GM18909 (cell line): ENCODE results near the gene ADH4.
A peak's percentile ranks its signal among the peaks of the same experiment; 100 is the strongest.
"Not testable (repeated sequence)": the region's sequence is repeated elsewhere in the genome, so short reads cannot be mapped to it uniquely, and the experiment has no call there.

Experiments
- ATAC-seq: cut with Tn5 transposase; IDR thresholded peaks from one replicate; pipeline ENCODE4 v1.9.1; 2021; ENCODE audit warnings: mild to moderate bottlenecking; ENCODE audit not compliant: unreplicated experiment, poor library complexity

ADH4 gene

DNA sequence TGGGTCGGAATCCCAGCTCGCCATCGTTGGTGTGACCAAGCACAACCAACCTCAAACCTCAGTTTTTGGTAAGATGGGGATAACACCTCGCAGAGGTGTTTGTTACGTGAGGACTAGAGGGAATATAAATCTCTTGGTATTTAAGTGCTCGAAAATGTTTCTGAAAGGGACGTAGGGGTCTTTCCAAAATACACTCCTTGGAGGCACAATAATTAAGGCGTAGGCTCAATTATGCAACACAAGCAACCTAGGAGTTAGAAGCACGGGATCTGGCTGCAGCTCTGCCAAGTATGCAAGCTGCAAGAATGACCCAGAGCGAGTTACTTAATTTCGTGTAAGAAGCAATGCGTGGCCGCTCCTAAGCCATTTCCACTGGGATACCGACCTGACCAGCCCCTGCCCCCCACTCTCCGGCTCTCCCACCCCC, 56.1 kb downstream of the ADH4 start:
- ATAC-seq, result peak; percentile 30

DNA sequence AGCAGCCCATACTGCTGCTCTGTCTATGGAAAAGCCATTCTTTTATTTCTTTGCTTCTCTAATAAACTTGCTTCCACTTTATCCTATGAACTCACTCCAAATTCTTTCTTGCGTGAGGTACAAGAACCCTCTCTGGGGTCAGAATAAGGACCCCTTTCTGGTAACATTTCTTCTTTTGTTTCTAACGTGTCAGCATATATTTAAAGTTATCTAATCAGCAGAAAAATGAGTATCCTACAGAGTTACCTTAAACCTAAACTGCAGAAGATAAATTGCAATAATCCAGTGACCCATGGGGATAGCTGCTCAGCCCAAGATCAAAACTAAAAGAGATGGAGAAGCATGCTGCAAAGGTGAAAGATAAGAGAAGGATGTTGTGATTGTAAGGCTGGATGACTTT, 59.5 kb downstream of the ADH4 start:
- no peak for ATAC-seq

DNA sequence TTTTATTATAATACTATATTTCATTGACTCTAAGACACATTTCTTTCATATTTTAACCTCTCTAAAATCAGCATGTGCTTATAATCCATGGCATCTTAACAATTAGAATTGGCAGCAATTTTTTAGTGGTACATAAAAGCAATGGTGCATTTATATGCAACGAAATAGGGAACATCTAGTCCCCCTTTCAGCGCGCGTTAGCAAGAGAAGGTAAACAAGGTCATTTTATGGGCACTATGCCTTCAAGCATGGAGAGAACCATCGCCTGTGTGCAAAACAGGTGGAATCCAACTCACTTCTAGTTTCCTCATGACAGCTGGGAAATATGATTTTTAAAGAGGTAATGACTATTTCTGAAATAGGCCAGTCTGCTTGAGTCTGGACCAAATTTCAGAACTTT, 61.9 kb downstream of the ADH4 start:
- no peak for ATAC-seq

DNA sequence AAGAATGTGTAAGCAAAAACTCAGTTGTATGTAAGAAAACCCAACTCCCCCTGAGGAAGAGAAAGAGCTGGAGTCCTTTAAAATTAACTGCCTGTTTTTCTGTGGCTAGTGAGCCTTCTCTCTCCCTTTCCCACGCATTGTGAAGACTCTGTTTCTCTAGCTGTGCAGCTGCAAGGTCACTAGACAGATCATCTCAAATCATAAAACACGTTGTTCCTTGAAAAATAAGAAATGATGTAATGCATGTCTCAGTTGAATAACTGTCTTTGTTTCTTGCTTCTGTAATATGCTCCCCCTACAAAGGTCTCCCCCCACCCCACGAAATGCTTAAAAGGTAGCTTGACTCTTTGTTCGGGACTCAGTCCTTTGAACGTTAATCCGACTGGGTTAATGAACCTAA, 63.2 kb downstream of the ADH4 start:
- ATAC-seq, result not testable (repeated sequence)

DNA sequence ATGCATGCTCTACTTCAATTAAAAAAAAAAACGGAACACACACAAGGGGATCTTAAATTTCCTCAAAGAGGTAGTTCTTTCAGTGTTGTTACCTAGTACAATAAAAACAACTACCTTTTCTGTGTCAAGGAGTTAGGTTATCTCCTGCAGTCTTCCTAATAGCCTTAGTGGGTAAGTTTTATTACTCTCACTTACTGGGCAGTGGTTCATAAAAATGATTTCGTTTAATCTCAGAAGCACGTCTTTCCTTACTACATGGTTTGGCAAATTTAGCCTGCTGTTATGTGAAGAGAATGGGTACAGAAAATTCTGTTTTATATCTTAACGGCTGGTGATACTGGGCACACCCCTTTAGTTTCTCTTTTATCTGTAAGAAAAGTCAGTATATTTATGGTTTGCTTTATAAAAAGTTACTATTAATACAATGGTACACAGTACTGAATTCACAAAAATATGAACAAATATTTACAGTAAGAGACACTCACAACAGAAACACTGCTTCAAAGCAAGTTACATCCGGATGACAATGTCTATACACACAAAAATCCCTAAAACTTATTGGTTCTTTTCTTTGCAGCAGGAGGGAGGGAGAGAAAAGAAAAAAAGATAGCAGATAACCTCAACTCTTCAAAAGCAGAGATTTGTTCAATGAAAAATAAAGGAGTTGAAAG, 64.3 kb downstream of the ADH4 start:
- no peak for ATAC-seq

DNA sequence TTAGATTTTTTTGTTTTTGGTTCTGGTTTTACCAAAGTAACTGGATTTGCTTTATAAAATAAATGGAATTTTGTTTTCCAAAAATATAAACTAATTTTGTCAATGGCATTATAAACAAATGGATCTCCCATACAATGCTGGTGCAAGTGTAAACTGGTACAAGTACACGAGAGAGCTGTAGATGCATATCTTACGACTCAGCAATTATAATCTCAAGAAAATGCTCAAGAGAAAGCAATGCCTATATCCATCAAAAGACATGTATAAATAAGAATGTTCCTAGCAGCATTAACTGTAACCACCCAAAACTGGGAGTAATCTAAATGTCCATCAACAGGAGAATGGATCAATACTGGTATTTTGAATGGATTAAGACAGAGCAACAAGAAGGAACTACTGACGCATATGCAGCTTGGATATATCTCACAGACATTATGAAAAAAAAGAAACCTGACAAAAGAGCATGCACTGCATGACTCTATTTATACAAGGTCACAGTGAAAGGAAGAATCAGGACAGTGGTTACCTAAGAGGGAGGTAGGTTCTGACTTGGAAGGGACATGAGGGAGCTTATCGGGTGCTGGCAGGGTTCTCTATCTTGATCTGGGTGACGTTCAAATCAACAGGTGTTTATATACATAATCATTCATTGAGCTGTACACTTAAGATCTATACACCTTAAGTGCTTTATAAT, 65.0 kb downstream of the ADH4 start:
- no peak for ATAC-seq

DNA sequence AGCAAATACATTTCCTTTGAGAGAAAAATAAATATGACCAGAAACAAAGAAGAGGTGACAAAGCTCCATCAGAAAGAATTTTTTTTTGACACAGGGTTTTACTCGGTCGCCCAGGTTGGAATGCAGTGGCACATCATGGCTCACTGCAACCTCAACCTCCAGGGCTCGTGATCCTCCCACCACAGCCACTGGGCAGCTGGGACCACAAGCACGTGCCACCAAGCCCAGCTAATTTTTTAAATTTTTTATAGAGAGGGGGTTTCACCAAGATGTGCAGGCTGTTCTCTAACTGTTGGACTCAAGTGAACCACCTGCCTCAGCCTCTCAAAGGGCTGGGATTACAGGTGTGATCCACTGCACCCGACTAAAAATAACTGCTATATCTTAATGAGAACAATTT, 65.8 kb downstream of the ADH4 start:
- no peak for ATAC-seq

DNA sequence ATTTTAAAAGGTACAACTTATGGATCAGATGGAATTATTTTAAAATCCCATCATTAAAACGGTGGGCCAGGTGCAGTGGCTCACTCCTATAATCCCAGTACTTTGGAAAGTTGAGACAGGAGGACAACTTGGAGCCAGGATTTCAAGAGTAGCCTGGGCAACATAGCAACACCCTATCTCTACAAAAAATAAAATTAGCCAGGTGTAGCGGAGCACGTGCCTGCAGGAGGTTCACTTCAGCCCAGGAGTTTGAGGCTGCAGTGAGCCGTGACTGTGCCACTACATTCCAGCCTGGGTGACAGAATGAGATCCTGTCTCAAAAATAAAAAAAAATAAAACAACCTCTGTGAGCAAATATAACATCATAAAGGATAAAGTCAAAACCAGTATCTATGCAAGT, 66.9 kb downstream of the ADH4 start:
- no peak for ATAC-seq

DNA sequence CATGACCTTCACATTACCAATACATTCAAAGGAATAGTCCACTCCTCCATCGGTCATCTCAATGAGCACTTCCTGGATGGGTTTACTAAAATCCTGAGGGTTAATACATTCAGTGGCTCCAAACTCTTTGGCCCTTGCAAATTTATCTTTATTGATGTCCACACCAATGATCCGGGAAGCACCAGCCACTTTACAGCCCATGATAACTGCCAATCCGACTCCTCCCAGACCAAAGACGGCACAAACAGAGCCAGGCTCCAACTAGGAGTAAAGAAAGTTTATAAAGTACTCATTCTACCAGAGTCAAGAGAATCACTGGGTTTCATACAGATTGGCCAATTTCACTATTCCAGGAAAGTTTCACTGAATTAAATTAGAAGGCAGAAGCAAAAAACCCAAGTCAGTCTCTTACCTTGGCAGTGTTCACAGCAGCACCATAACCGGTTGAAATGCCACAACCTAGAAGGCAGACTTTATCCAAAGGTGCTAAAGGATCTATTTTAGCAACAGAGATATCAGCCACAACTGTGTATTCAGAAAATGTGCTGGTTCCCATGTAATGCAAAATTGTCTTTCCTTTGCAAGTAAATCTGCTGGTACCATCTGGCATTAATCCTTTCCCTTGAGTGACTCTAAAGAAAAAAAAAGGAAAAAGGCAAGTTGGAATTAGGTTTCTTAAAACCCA, 67.7 kb downstream of the ADH4 start:
- ATAC-seq, result no peak

DNA sequence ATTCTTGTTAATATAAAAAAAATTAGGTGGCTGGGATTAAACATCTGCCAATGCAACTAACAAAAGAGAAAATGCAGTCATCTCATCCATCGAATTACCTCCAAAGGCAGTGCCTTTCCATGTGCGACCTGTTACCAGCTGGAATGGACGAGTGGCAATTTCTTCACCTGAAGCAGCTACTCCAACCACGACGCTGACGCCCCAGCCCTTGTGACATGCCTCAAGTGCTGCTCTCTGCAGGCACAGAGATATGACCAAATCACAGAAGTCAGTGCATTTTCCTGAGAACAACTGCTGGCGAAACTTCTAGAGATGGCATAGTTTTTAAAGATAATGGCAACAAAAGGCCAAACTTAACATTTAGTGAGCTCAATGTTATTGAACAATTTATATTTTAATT, 69.3 kb downstream of the ADH4 start:
- no peak for ATAC-seq
